SK-N-SH treated with all-trans-retinoic acid at 6 μM for 48 hours (cell line): ENCODE data around the gene RPS8.

ENCODE experiments used
- CSDC2 ChIP-seq: fragments of 250-450 bp; sonication (Bioruptor Pico); IDR thresholded peaks from 2 replicates; pipeline ENCODE4 v1.5.0; 2020; ENCODE audit warnings: mild to moderate bottlenecking, moderate library complexity
- GLIS3 ChIP-seq: fragments of 250-450 bp; sonication (Bioruptor Pico); IDR thresholded peaks from 2 replicates; pipeline ENCODE4 v1.5.0; 2020; ENCODE audit warnings: mild to moderate bottlenecking, moderate library complexity
- OSR1 ChIP-seq: fragments of 250-450 bp; sonication (Bioruptor Pico); IDR thresholded peaks from 2 replicates; pipeline ENCODE4 v1.8.0; 2022; ENCODE audit warnings: moderate library complexity, mild to moderate bottlenecking, inconsistent platforms
- PPARA ChIP-seq: fragments of 250-450 bp; sonication (Bioruptor Pico); IDR thresholded peaks from 2 replicates; pipeline ENCODE4 v1.5.0; 2020; ENCODE audit warnings: mild to moderate bottlenecking, borderline replicate concordance
- RARB ChIP-seq: fragments of 250-450 bp; sonication (Bioruptor Pico); IDR thresholded peaks from 2 replicates; pipeline ENCODE4 v1.8.0; 2021; ENCODE audit warnings: mild to moderate bottlenecking, moderate library complexity
- TOX ChIP-seq: fragments of 250-450 bp; sonication (Bioruptor Pico); IDR thresholded peaks from 2 replicates; pipeline ENCODE4 v1.8.0; 2021; ENCODE audit warnings: mild to moderate bottlenecking, moderate library complexity, borderline replicate concordance
- ZC3H10 ChIP-seq: fragments of 250-450 bp; sonication (Bioruptor Pico); IDR thresholded peaks from 2 replicates; pipeline ENCODE4 v1.5.1; 2021; ENCODE audit warnings: mild to moderate bottlenecking, moderate library complexity
- ZFP3 ChIP-seq: fragments of 250-450 bp; sonication (Bioruptor Pico); IDR thresholded peaks from 2 replicates; pipeline ENCODE4 v1.5.0; 2020; ENCODE audit warnings: mild to moderate bottlenecking, moderate library complexity
- ZFP30 ChIP-seq: fragments of 450-650 bp; formaldehyde crosslinking; IDR thresholded peaks from 2 replicates; pipeline ENCODE4 v1.5.0; 2022; ENCODE audit warnings: mild to moderate bottlenecking, moderate library complexity
- ZNF70 ChIP-seq: fragments of 450-650 bp; formaldehyde crosslinking; IDR thresholded peaks from 2 replicates; pipeline ENCODE4 v1.5.0; 2020; ENCODE audit warnings: mild to moderate bottlenecking, moderate library complexity
- ZNF8 ChIP-seq: fragments of 450-650 bp; formaldehyde crosslinking; IDR thresholded peaks from 2 replicates; pipeline ENCODE4 v1.5.0; 2020; ENCODE audit warnings: mild to moderate bottlenecking, moderate library complexity
- TF ChIP-seq, protein P1 (sequence below): fragments of 250-450 bp; sonication (Bioruptor Pico); IDR thresholded peaks from 2 replicates; pipeline ENCODE4 v1.8.0; 2020; ENCODE audit warnings: mild to moderate bottlenecking, moderate library complexity, borderline replicate concordance
- TF ChIP-seq, protein P2 (sequence below): fragments of 250-450 bp; sonication (Bioruptor Pico); IDR thresholded peaks from 2 replicates; pipeline ENCODE4 v1.5.1; 2020; ENCODE audit warnings: low read depth, mild to moderate bottlenecking, moderate library complexity
- TF ChIP-seq, protein P3 (sequence below): fragments of 250-450 bp; sonication (Bioruptor Pico); IDR thresholded peaks from 2 replicates; pipeline ENCODE4 v1.5.1; 2021; ENCODE audit warnings: mild to moderate bottlenecking, moderate library complexity

DNA sequence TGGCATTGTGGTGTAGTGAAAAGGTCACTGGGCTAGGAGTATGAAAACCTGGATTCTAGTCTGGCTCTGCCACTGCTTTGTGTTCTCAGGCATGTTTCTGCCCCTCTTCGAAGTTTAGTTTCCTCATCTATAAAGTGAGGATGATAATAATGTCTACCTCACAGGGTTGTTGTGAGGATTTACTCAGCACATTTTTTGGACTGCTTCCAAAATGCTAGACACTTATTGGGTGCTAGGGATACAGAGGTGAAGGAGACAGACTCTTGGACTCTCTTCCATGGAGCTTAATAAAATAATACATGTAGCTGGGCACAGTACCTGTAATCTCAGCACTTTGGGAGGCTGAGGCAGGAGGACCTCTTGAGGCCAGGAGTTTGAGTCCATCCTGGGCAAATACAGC, 32.1 kb upstream of the RPS8 start:
- TF ChIP-seq ZNF8 (CRISPR knock-in tag) (no peak), ZC3H10 (CRISPR knock-in tag) (no peak), CSDC2 (CRISPR knock-in tag) (no peak), ZFP3 (CRISPR knock-in tag) (no peak), TOX (CRISPR knock-in tag) (no peak), RARB (no peak), GLIS3 (CRISPR knock-in tag) (no peak), ZFP30 (CRISPR knock-in tag) (no peak), ZNF70 (CRISPR knock-in tag) (no peak), OSR1 (CRISPR knock-in tag) (no peak), PPARA (CRISPR knock-in tag) (no peak)
- TF ChIP-seq, protein P1, sequence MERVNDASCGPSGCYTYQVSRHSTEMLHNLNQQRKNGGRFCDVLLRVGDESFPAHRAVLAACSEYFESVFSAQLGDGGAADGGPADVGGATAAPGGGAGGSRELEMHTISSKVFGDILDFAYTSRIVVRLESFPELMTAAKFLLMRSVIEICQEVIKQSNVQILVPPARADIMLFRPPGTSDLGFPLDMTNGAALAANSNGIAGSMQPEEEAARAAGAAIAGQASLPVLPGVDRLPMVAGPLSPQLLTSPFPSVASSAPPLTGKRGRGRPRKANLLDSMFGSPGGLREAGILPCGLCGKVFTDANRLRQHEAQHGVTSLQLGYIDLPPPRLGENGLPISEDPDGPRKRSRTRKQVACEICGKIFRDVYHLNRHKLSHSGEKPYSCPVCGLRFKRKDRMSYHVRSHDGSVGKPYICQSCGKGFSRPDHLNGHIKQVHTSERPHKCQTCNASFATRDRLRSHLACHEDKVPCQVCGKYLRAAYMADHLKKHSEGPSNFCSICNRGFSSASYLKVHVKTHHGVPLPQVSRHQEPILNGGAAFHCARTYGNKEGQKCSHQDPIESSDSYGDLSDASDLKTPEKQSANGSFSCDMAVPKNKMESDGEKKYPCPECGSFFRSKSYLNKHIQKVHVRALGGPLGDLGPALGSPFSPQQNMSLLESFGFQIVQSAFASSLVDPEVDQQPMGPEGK (CRISPR knock-in tag): no peak
- TF ChIP-seq, protein P2, sequence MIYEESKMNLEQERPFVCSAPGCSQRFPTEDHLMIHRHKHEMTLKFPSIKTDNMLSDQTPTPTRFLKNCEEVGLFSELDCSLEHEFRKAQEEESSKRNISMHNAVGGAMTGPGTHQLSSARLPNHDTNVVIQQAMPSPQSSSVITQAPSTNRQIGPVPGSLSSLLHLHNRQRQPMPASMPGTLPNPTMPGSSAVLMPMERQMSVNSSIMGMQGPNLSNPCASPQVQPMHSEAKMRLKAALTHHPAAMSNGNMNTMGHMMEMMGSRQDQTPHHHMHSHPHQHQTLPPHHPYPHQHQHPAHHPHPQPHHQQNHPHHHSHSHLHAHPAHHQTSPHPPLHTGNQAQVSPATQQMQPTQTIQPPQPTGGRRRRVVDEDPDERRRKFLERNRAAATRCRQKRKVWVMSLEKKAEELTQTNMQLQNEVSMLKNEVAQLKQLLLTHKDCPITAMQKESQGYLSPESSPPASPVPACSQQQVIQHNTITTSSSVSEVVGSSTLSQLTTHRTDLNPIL (CRISPR knock-in tag): no peak
- TF ChIP-seq, protein P3, sequence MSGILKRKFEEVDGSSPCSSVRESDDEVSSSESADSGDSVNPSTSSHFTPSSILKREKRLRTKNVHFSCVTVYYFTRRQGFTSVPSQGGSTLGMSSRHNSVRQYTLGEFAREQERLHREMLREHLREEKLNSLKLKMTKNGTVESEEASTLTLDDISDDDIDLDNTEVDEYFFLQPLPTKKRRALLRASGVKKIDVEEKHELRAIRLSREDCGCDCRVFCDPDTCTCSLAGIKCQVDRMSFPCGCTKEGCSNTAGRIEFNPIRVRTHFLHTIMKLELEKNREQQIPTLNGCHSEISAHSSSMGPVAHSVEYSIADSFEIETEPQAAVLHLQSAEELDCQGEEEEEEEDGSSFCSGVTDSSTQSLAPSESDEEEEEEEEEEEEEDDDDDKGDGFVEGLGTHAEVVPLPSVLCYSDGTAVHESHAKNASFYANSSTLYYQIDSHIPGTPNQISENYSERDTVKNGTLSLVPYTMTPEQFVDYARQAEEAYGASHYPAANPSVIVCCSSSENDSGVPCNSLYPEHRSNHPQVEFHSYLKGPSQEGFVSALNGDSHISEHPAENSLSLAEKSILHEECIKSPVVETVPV (CRISPR knock-in tag): no peak
